HK-2 (cell line): ENCODE data around the gene FPR2.
"Not testable (repeated sequence)": the region's sequence is repeated elsewhere in the genome, so short reads cannot be mapped to it uniquely, and the experiment has no call there.

Source experiments
- DNase-seq: peaks from one replicate; pipeline ENCODE4 v3.0.0-alpha.2; 2018; ENCODE audit not compliant: unreplicated experiment

Gene FPR2, protein sequence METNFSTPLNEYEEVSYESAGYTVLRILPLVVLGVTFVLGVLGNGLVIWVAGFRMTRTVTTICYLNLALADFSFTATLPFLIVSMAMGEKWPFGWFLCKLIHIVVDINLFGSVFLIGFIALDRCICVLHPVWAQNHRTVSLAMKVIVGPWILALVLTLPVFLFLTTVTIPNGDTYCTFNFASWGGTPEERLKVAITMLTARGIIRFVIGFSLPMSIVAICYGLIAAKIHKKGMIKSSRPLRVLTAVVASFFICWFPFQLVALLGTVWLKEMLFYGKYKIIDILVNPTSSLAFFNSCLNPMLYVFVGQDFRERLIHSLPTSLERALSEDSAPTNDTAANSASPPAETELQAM

DNA sequence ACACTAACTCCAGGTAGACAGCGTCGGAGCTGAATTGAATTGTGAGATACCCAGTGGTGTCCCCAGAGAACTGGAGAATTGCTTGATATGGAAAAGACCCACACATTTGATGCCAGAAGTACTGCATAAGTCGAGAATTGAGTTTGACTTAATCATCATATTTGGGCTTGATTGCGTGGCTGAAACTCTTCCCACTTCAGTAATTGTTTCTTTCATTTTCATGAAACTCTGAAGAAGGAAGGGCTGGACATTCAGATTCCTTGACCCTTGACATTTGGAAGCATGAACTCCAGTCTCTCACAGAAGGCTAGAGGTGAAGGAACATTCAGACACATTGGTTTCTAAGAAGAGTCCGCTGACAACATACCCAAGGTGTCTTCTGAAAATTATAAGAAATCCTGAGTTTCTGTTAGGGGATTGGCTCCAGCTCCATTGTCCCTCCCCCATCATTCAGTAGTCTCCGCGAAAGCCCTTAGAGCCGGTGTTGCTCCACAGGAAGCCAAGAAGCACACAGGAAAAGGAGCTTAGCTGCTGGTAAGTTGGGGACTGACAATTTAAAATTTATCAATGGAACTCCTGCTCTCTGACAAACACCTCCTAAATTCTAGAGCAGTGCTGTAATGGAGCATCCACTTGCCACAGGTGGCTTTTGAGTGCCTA, at the start of gene FPR2:
Gene FPR2 (plus strand): TSS at position 484 of the 660 bp plus-strand sequence. CDS start 7,479 bp downstream, outside the sequence.
- DNase-seq = no peak

DNA sequence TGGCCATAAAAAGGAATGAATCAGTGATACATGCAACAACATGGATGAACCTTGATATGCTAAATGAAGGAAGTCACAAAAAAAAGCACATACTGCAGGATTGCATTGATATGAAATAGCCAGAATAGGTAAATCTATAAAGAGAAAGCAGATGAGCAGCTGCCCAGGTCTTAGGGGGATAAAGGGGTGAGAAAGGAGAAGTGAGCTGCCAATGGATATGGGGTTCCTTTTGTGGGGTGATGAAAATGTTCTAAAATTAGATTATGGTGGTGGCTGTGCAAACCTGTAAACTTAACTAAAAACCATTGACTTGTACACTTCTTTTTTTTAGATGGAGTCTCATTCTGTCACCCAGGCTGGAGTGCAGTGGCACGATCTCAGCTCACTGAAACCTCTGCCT, 49.3 kb upstream of the FPR2 start:
- no peak for DNase-seq

DNA sequence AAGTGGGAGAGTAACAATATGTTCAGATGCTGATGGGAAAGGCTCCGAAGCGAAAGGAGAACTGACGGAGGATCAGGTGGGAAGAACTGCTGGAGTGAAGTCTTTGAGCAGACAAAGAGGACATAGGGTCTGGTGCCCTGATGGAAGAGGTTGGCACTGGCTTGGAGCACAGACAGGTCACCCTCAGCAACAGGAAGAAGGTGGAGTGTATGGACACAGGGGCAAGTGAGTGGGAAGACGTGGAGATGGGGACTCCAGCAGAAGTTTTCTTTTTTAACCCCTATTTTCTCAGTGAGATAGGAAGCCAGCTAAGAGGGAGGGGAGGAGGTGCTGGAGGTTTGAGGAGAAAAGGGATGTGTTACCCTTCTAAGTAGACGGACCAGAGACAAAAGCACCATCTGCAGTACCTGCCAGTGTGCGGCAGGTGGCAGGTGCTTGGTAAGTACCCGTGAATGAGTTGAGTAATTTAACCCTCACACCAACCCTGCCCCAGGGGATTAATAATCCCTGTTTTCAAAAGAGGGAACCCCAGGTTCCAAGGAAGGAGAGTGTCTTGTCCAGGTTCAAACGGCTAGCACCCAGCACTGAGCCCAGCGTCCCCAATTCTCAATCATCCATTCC, 48.4 kb upstream of the FPR2 start:
- no peak for DNase-seq

DNA sequence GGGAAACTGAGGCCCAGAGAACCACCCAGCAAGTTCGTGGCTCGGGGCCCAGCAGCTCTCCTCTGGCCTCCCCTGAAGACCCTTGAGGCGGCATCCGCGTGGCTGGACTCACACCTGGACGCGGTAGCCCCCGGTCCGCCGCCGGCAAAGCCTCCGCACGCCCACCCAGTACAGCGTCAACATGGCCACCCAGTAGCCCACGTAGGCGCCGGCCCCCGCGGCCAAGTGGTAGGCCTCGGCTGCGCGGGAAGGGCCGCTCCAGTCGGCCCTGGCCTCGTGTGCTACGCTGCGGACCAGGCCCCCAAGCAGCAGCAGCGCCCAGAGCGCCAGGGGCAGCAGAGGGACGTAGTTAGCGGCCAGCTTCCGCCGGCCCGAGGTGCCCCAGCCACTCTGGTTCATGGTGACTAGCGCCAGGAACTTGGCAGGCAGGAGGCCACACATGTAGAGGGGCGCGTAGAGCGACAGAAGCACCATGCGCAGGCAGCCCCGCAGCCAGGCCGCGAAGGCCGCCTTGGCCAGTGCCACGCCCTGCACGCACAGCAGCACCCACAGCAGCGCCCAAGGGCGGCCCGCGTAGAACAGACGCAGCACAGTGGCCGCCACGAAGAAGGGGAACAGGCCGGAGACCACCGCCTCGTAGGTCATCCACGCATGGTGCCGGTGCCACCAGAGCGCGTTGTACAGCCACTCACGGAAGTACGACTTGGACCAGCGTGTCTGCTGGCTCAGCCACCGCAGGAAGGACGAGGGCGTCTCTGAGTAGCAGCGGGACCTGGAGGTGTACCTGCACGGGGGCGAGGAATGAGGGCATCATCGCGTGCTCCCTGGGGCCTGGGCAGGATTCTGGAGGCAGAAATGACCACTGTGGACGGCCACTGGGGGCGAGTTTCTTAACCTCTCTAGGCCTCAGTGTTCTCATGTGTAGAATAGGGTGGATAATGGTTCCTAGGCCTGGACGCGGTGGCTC, 47.4 kb upstream of the FPR2 start:
- DNase-seq = no peak

DNA sequence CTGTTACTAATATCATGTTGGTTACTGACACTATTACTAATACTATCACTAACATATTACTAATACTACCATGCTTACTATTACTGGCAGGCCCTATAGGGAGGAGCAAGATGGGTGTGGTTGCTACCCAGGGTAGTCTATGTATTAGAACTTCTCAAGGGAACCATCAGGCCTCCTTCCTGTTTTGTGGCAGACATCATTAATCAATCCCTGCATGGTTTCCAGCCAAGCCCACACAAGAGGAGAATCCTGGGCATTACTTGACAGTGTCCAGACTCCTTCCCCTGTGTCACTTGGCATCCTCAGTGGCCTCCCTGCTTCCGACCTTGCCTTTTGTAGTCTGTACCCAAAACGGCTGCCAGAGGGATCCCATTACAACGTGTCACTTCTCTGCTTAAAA, 46.1 kb upstream of the FPR2 start:
- DNase-seq = no peak

DNA sequence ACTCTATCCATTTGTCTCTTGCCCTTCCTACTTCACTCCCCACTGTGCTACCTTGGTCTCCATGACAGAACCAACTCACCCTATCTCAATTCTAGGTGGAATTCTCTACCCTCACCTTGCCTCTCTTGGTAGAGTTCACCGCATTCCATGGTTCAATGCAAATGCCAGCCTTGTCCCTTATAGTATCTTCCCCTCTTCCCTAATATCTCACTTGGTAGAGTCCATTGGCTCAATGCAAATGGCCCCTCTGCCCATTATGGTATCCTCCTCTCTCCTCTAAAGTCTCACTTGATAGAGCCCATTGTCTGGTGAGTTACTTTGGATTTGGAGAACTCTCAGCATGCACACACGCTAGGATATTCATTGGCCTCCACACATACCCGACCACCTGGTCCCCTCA, 45.1 kb upstream of the FPR2 start:
- DNase-seq = no peak

DNA sequence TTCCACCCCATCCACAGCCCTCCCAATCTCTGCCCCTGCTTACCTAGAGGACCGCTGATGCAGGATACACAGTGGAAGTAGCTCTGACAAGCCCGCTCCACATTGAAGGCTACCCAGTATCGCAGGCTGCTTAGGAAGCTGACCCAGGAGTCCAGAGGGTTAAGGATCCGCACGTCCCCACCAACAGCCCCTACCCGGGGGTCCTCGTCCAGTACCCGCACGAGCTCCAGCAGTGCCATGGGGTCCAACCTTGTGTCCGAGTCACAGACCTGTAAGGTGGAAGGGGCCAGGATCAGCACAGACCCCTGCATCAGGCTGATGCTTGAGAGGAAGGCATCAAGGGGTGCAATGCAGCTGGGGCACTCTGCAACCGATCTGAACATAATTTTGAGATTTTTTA, 44.1 kb upstream of the FPR2 start:
- DNase-seq = no peak

DNA sequence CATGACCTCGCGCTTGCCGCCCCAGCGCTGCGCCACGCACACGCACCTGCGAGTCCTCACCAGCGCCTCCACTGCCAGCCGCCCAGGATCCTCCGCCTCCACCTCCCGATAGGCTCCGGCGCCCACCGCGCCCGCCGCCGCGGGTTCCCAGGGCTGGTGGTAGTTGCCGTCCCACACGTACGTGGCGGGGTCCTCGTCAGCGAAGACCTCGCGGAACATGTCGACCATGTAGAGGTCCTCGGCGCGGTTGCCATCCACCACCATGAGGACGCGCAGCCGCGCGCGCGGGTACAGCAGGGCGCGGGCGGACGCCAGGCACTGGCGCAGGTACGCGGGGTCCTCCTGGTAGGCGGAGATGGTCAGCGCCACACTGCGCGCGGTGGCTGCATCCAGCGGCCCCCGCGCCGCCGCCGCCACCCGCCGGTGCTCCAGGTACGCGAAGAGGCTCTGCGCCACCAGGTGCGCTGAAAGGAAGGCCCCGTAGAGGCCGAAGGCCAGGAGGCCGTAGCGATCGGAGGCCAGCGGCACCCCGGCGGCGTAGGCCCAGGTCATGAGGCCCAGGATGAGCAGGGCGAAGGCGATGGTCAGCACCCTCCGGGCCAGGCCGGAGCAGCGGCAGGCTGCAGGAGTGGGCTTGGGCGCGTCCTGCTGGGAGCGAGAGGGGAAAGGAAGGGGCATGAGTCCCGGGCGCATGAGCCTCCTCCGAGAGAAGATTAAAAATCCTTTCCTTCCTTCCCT, 41.6 kb upstream of the FPR2 start:
- no peak for DNase-seq

DNA sequence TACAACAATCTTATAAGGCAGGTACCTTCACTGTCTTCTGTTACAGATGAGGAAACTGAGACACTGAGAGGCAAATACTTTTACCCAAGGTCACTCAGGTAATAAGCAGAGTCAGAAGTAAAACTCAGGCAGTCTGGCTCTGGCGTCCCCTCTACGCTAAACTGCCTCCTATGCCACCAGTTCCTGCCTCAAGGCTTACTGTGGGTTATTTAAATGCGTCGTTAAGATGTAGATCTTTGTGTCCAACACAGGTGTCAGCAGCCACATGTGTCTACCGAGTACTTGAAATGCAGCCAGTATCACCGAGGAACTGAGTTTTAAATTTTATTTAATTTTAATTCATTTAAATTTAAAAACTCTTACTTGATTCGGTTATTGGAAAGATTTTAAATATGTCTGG, 39.1 kb upstream of the FPR2 start:
- DNase-seq = no peak

DNA sequence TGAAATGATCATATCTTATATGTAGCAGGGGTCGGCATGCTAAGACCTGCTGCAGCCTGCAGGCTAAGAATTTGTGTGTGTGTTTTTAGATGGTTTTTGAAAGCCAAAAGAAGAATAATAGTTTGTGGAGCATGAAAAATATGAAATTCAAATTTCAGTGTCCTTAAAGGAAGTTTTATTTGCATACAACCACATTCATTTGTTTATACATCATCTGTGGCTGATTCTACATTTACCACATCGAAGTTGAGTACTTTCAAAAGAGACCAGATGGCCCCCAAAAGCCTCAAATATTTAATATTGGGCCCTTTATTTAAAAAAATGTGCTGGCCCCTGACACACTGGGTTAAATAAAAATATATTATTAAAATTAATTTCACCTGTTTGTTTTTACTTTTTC, 38.5 kb upstream of the FPR2 start:
- no peak for DNase-seq

DNA sequence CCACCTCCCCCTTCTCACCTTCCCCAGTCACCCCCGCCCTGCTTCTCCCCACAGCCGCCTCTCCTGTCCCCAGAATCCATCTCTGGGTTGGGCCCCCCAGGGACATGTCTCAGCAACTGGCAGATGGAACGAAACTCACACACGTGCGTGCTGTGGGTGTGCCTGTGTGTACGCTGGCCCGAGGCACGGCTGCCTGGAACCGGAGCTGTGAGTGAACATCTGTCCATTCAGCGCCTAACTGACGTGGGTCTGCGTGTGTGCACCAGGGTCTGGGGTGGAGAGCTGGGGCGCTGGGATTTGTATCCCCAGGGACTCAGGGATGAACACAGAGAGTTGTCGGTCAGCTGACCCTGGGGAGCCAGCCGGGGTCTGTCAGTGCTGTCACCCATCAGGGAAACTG, 36.4 kb upstream of the FPR2 start:
- no peak for DNase-seq

DNA sequence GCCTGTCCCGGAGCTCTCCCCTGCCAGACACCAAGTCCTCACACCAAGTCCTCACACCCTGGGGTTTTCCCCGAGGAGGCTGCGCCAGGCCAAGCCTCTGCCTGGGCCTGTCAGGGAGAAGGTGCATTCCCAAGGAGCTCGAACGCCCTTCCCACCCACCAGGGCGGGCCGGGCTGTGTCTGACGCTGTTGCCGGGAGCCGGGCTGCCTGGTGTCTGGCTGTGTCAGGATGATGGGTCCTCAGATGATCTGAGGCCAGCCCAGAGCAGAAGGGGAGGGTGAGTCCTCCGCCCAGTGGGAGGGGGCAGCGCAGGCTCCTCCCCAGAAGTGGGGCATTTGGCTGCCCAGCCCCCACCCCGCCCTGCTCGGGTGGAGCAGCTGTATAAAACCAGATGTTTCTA, 34.9 kb upstream of the FPR2 start:
- peak; percentile 95 for DNase-seq

DNA sequence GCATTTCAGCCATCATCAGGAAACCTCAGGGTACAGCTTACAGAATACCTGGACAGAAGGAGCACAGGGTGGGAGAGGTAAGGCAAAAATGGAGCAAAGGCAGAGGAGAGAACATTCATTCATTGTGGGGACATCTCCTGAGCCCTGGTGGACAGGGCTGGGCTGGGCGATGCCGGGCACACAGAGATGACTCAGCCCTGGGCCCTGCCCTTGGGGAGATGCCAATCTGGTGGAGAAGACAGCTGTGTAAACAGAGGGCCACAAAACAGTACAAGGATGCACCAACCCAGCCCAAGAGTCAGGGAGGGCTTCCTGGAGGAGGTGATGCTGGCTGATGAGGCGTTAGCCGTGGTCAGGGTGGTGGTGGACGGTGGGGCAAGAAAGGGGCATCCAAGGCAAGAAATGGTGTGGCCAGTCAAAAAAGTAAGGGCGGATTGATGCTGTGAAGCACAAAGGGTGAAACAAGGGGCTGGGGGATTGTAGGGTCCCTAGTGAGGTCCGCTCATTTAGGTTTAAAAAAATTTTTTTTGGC, 33.6 kb upstream of the FPR2 start:
- no peak for DNase-seq

DNA sequence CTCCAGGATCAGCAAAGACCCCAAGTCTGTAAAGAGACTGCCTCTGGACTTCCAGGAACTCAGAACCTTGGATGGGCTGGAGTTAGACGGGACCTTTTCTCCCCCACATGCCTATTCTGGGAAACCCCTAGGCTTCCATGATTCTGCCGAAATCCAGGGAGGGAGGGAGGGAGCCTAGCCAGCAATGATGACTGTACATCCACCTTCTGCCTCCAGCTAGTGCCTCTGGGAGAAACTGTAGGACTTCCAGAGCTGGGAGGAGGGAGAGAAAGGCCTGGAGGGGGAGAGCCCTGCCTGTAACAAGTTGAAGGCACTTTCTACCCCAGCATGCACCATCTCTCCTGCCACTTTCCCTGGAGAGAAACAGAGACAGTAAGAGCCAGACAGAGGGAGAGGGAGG, 31.2 kb upstream of the FPR2 start:
- DNase-seq = no peak

DNA sequence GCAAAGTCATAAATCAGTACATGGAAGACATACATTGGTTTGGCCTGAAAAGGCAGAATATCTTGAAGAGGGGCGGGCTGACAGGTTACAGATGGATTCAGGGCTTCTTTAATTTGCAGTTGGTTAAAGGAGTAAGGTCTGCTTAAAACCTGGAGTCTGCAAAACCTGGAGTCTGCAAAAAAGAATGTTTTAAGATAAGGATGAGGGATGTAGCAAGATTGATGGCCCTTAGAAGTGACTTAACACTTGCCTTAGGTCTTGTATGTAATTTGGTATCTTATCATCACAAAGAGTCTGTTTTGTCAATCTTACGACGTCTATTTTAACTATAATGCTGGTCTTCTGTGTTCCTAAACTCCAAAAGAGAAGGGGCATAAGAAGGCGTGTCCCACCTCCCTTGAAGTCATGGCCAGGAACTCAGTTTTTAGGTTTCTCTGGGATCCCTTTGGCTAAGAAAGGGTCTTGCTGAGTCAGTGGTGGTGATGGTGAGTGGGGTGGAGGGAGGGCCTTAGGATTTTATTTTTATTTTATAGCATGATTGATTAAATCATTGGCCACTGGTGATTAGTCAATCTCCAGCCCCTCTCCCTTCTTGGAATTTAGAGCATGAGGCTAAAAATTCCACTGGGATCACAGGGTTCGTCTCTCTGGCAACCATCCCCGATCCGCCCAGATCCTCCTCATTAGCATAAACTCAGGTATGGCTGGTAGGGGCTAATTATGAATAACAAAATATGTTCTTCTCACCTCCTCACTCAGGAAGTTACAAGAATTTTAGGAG, 27.0 kb upstream of the FPR2 start:
- DNase-seq = no peak

DNA sequence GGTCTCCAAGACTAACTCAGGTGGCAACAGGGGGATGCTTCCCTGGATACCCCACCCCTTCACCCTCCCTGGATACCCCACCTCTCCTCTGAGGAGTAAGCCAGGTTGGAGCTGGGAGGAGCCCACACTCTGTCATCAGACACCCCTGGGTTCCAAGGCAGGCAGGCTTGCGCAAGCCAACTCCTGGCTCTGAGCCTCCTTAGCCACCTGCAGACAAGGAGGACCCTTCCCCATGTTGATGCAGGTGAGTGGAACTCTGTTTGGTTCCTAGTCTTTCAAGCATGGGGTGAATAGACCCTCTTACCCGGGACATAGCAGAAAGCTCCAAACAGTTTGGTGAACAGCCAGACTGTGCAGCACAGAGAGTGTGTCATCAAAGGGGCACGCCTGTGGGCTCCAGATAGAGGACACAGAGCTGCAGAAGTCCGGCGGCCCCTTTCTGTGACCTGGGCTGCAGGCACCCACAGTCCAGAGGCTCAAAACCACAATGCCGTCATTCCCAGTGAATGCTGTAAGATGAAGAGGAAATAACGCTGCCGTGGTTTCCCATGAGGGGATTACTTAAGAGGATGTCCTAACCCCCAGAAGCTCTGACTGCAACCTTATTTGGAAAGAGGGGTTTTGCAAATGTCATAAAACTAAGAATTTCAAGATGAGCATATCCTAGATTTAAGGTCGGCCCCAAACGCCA, 25.1 kb upstream of the FPR2 start:
- peak; percentile 87 for DNase-seq

DNA sequence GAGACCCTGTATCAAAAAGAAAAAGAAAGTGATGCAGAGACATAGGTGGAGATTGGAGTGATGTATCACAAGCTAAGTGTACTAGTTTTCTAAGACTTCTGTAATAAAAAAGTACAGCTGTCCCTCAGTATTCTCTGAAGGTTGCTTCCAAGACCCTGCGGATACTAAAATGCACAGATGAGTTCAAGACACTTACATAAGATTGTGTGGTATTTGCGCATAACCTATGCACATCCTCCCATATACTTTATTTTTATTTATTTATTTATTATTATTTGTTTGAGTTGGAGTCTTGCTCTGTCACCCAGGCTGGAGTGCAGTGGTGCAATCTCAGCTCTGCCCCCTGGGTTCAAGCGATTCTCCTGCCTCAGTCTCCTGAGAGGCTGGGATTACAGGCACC, 23.6 kb upstream of the FPR2 start:
- no peak for DNase-seq

DNA sequence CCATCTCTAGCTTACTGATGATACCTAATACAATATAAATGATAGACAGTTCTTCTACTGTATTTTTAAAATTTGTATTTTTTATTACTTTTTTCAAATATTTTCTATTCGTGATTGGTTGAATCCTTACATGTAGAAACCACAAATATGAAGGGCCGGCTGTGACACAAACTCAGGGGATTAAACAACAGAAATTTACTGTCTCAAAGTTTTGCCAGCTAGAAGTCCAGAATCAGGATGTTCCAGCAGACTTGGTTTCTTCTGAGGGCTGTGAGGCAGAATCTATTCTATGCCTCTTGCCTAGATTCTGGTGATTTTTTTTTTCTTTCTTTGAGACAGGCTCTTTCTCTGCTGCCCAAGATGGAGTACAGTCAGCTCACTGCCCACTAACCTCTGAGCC, 23.1 kb upstream of the FPR2 start:
- DNase-seq = no peak

DNA sequence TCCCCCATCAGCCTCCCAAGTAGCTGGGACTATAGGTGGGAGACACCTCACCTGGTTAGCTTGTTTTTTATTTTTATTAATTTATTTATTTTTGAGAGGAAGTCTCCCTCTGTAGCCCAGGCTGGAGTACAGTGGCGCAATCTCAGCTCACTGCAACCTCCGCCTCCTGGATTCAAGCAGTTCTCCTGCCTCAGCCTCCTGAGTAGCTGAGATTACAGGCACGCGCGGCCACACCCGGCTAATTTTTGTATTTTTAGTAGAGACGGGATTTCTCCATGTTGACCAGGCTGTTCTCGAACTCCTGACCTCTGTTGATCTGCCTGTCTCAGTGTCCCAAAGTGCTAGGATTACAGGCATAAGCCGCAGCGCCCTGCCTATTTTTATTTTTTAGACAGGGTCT, 22.5 kb upstream of the FPR2 start:
- not testable (repeated sequence) for DNase-seq
